ENCODE results near the gene NFIC.

DNA sequence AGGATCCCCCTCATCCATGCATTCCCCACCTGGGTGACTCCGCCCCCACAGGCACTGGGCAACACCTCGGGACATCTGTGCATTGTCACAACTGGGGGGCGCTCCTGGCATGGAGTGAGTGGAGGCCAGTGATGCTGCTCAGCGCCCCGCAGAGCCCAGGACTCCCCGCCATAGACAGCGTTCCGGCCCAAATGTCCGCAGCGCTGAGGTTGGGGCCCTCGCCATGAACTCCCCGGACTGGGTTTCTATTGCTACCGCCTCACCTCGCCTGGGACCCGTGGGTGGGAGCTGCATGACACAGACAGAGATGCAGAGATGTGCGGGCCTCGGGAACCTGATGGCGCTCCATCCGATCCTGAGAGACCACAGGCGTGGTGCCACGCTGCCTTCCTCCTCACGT lies 144.3 kb downstream of the NFIC start:
- TF ChIP-seq GATA2 (IDR thresholded peaks at IDR 0.05; ENCODE audit: low read depth, low read length) = no peak
- no peak for TF ChIP-seq GATA3 (IDR thresholded peaks at IDR 0.05; ENCODE audit: low read depth, low read length)

Data from SH-SY5Y (cell line).